Kidney (tissue), 14 donors: ENCODE measurements around the gene APRT. TPM values are rescaled to one million over a fixed set of nuclear protein-coding genes. Genes with fewer than 3 reads are reported as not detected.
A peak's percentile ranks its signal among the peaks of the same experiment; 100 is the strongest.

Source experiments
- DNase-seq, 5 donors: peaks; one replicate each; pipeline ENCODE4 v3.0.0-alpha.2; 2013 to 2020
- FAIRE-seq: peaks from 2 replicates; lab custom pipeline; 2012; peaks lifted over from hg19 to GRCh38; lab: Jason Lieb, UNC
- H3K27ac ChIP-seq, 2 donors: one replicate each; pipeline ENCODE4 v1.7.0; 2013; ENCODE audit warnings: low read depth in 2 of 2, low read length in 2 of 2, inconsistent platforms in 1 of 2
- H3K27me3 ChIP-seq: one replicate; pipeline ENCODE4 v1.7.1; 2013; ENCODE audit warnings: low read length, inconsistent platforms; ENCODE audit not compliant: control insufficient read depth, insufficient read depth
- H3K36me3 ChIP-seq, 3 donors: one replicate each; pipeline versions ENCODE4 v1.7.0 to v1.7.1; 2013; ENCODE audit warnings: low read length in 3 of 3, control low read depth in 1 of 3, inconsistent platforms in 1 of 3; ENCODE audit not compliant: insufficient read depth in 3 of 3, control insufficient read depth in 2 of 3
- H3K4me1 ChIP-seq, 3 donors: one replicate each; pipeline versions ENCODE4 v1.7.0 to v1.7.1; 2013; ENCODE audit warnings: low read length in 3 of 3, inconsistent platforms in 1 of 3, low read depth in 1 of 3; ENCODE audit not compliant: control insufficient read depth in 2 of 3, insufficient read depth in 2 of 3
- H3K4me3 ChIP-seq, 3 donors: one replicate each; pipeline versions ENCODE4 v1.7.0 to v1.8.1; 2013; ENCODE audit warnings: low read length in 3 of 3, control low read depth in 1 of 3, inconsistent platforms in 1 of 3
- H3K9ac ChIP-seq, 3 donors: one replicate each; pipeline versions ENCODE4 v1.7.0 to v1.7.1; 2013; ENCODE audit warnings: low read length in 3 of 3, control low read depth in 1 of 3, inconsistent platforms in 1 of 3
- H3K9me3 ChIP-seq, 3 donors: one replicate each; pipeline versions ENCODE4 v1.7.0 to v1.7.1; 2013; ENCODE audit warnings: low read length in 3 of 3, control low read depth in 1 of 3, inconsistent platforms in 1 of 3; ENCODE audit not compliant: control insufficient read depth in 2 of 3, insufficient read depth in 1 of 3
- CTCF ChIP-seq: IDR thresholded peaks from 3 replicates; pipeline ENCODE4 v1.5.1; 2012; ENCODE audit warnings: mild to moderate bottlenecking, moderate library complexity, borderline replicate concordance; ENCODE audit not compliant: insufficient read depth; ENCODE audit errors: extremely low read depth
- intact Hi-C: fragments of 100-400 bp; cut with DNase I; formaldehyde crosslinking; loops from one replicate; pipeline ENCODE4 v1.11.1; 2022
- polyA plus RNA-seq: library from polyadenylated mRNA; stranded (reverse); fragments of 350-450 nt; fragmentation: Illumina TruSeq; extraction: RNeasy Lipid Tissue Mini Kit (QIAGEN cat#74804); gene quantifications from one replicate; pipeline ENCODE4 v1.2.3, GENCODE V29; 2014; ENCODE audit warnings: low read depth, low replicate concordance; ENCODE audit not compliant: insufficient read depth
- total RNA-seq: library from RNA; stranded (reverse); fragmentation: NEBNext Ultra II Directional; extraction: Animal tissue kit (Norgen Biotek cat#: 25700); gene quantifications from one replicate; pipeline ENCODE4 v1.2.1, GENCODE V29; 2021
- donor health status: control.
- donor health status: control.
- donor health status: control.
- donor health status: control.
- donor health status: control.
- donor health status: DM: yes; HTN: yes; CAD: no.
- donor health status: Normal renal cell carcinoma (clear cell type).

Gene APRT
- total and polyA plus RNA-seq, 2 donors from 2014 or later = 105 to 204 TPM

DNA sequence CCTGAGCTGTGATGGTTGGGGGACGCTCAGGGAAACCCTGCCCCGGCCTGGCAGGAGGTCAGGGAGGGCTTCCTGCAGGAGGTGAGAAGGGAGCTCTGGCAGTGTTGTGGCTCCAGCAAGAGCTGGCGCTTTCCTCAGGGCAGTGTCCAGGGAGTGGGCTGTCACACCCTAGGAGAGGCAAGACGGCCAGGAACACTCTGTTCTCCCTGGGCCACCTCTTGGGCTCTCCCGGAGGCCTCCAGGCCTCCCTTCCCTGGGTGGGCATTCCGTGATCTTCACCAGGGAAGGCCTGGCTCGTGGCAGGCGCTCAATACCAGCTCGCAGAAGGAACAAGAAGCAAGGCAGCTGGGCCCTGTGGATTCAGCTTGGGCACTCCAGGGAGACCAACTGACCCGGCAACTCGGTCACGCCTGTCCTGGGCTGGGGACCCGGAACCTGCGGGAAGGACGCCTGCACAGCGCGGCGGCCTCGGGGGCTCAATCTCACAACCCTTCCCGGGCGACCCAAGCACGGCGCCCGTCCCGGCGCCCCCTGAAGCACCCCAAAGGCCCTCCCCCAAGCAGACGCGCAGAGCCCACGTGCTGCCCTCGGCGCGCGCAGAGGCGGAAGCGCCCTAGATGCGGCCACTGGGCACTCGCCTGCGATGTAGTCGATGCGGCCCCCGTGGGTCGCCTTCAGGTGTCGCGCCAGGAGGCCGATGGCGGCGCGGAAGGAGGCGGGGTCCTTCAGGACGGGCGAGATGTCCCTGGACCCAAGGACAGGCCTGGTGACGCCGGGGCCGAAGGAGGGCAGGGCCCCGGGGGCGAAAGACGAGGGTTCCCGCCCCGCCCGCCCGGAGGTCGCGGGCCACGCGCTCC is 588 bp downstream of the APRT start:
- peak overlapping the region; percentile 82 to 83 for H3K27ac ChIP-seq
- no peaks in the 10 kb centered on the region for H3K27me3 ChIP-seq
- peak overlapping the region in 2 of 3 donors; percentile 13 to 70 for H3K9ac ChIP-seq
- H3K9me3 ChIP-seq = no peaks in the 10 kb centered on the region
- TF ChIP-seq CTCF = no peak
- peak; percentile 78 to 95 (median 90) for DNase-seq
- H3K4me3 ChIP-seq = peak overlapping the region; percentile 34 to 66 (median 50)
- intact Hi-C loops = no loop called here
- H3K36me3 ChIP-seq = no peaks in the 10 kb centered on the region
- peaks cover 0 to 14% (median 6%) of the 10 kb centered on the region in 3 donors for H3K4me1 ChIP-seq
- no peak for FAIRE-seq

DNA sequence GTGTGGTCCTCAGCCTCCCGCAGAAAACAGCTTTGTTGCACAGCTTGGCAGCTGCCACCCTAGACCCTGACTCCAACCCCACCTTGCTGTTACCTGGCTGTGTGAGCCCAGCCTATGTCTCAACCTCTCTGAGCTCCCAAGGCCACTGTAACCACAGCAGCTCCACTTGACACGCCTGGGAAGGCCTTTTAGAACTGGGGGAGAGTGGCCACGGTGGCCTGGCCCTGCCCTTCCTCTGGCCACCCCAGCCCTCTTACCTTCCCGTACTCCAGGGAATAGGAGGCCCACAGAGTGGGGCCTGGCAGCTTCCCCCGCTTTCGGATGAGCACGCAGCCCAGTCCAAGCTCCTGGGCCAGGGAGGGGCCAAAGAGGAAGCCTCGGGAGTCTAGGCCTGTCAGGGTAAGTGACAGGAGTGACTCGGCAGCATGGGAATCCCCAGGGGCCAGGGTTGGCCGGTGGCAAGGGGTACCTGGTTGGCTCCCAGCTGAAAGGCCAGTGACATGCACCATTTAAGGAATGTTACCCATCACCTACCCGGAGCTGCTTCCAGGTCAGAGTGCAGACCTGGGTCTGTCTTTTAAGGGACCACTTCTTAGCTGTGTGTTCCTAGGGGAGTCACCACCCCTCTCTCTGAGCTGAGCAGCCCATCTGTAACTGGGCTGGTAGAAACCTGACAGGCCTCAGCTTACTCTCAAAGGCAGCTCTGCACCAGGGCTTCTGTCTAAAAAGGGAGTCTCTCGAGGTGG is 1.4 kb downstream of the APRT start:
- peaks cover 0 to 13% (median 6%) of the 10 kb centered on the region in 3 donors for H3K4me1 ChIP-seq
- H3K9ac ChIP-seq = peak overlapping the region in 2 of 3 donors; percentile 13 to 70
- H3K4me3 ChIP-seq = peak overlapping the region in 2 of 3 donors; percentile 34 to 66
- FAIRE-seq (no peak), DNase-seq (peak in 1 of 5 donors; percentile 66)
- H3K27ac ChIP-seq = no peak overlapping the region
- no peaks in the 10 kb centered on the region for H3K9me3 ChIP-seq
- intact Hi-C loops = no loop called here
- no peaks in the 10 kb centered on the region for H3K36me3 ChIP-seq
- no peak for TF ChIP-seq CTCF
- no peaks in the 10 kb centered on the region for H3K27me3 ChIP-seq

- Histone ChIP-seq H3K9ac (no peak overlapping the region), H3K27me3 (no peaks in the 10 kb centered on the region), H3K4me1 (peaks cover 0 to 13% (median 6%) of the 10 kb centered on the region in 3 donors), H3K36me3 (no peaks in the 10 kb centered on the region), H3K4me3 (no peak overlapping the region), H3K27ac (no peak overlapping the region), H3K9me3 (no peaks in the 10 kb centered on the region)
- FAIRE-seq (no peak), DNase-seq (no peak)
- intact Hi-C loops = no loop called here
- TF ChIP-seq CTCF = no peak
These were observed 2.0 kb downstream of the APRT start for GRCh38 chr16:88809676-88810165.
